Measurements from ENCODE around the gene PPM1N.

Gene PPM1N

GRCh38 chr19:45456500-45456815, 41.8 kb upstream of the PPM1N start:
- no peak for TF ChIP-seq CTCF (conservative IDR thresholded peaks at IDR 0.05; ENCODE audit: low read length)
- peak overlapping the region; percentile 45 for H3K4me3 ChIP-seq (ENCODE audit: low read length)

GRCh38 chr19:45457776-45458175, 40.5 kb upstream of the PPM1N start:
- no peak overlapping the region for H3K4me3 ChIP-seq (ENCODE audit: low read length)
- no peak for DNase-seq (ENCODE audit: low read depth)
- TF ChIP-seq CTCF (conservative IDR thresholded peaks at IDR 0.05; ENCODE audit: low read length): no peak

More at GRCh38 chr19:45456500-45456815, 41.8 kb upstream of the PPM1N start:
- no peak for DNase-seq (ENCODE audit: low read depth)

- no peak overlapping the region for H3K4me3 ChIP-seq (ENCODE audit: low read length)
- no peak for TF ChIP-seq CTCF (conservative IDR thresholded peaks at IDR 0.05; ENCODE audit: low read length)
- DNase-seq (ENCODE audit: low read depth): no peak
These were observed 37.4 kb upstream of the PPM1N start for GRCh38 chr19:45460807-45461347.

- H3K4me3 ChIP-seq (ENCODE audit: low read length): no peak overlapping the region
- TF ChIP-seq CTCF (conservative IDR thresholded peaks at IDR 0.05; ENCODE audit: low read length): no peak
These were observed 36.1 kb upstream of the PPM1N start for GRCh38 chr19:45462174-45462573.

GRCh38 chr19:45463241-45463640, 35.0 kb upstream of the PPM1N start:
- TF ChIP-seq CTCF (conservative IDR thresholded peaks at IDR 0.05; ENCODE audit: low read length): no peak
- H3K4me3 ChIP-seq (ENCODE audit: low read length): no peak overlapping the region
- DNase-seq (ENCODE audit: low read depth): no peak

More at GRCh38 chr19:45462174-45462573, 36.1 kb upstream of the PPM1N start:
- DNase-seq (ENCODE audit: low read depth): no peak

- DNase-seq (ENCODE audit: low read depth): no peak
- no peak for TF ChIP-seq CTCF (conservative IDR thresholded peaks at IDR 0.05; ENCODE audit: low read length)
- H3K4me3 ChIP-seq (ENCODE audit: low read length): no peak overlapping the region
These were observed 34.0 kb upstream of the PPM1N start for GRCh38 chr19:45464274-45464673.

- no peak for TF ChIP-seq CTCF (conservative IDR thresholded peaks at IDR 0.05; ENCODE audit: low read length)
These were observed 33.3 kb upstream of the PPM1N start for GRCh38 chr19:45464852-45465441.

More at GRCh38 chr19:45464852-45465441, 33.3 kb upstream of the PPM1N start:
- no peak overlapping the region for H3K4me3 ChIP-seq (ENCODE audit: low read length)
- no peak for DNase-seq (ENCODE audit: low read depth)
